ENCODE results near the gene IGSF21. TPM values are rescaled to one million over a fixed set of nuclear protein-coding genes. Genes with fewer than 3 reads are reported as not detected.

Gene IGSF21
- total and polyA plus RNA-seq, 10 of the 15 experiments (the other 5 are each of a cell fraction or from before 2014, with no cell fraction given) = 0.03 to 0.49 TPM; not detected in 8

GRCh38 chr1:18373151-18373550 is 265.6 kb downstream of the IGSF21 start:
- ChIA-PET CTCF (interaction anchor here (0.8 kb wide), 1 partner anchor 24 kb away, joined by 3 read pairs; no protein-coding TSS in a partner anchor), RAD21 (ENCODE audit: unreplicated experiment) (no interaction called here), SMC1A (ENCODE audit: uncharacterized antibody, unreplicated experiment) (no interaction called here), POLR2A (no interaction called here)
- Histone ChIP-seq H3K36me3 (ENCODE audit: control insufficient read depth in 2 of 2, insufficient read depth in 2 of 2, low read length in 1 of 2) (no peaks in the 10 kb centered on the region), H3K27me3 (replicated peaks in 1 of 2; ENCODE audit: control insufficient read depth in 2 of 2, insufficient read depth in 2 of 2, low read length in 1 of 2) (no peaks in the 10 kb centered on the region), H3K9me3 (replicated peaks; ENCODE audit: control insufficient read depth, insufficient read depth, low read length) (no peaks in the 10 kb centered on the region), H3K9ac (ENCODE audit: control insufficient read depth, insufficient read depth, low read length) (no peak overlapping the region), H3K4me2 (ENCODE audit: control insufficient read depth, insufficient read depth) (no peak overlapping the region), H3K79me2 (ENCODE audit: control insufficient read depth, insufficient read depth, low read length) (no peaks in the 10 kb centered on the region), H3K4me3 (no peak overlapping the region), H3K4me1 (ENCODE audit: control insufficient read depth, insufficient read depth, low read length) (no peaks in the 10 kb centered on the region), H3K27ac (ENCODE audit: control insufficient read depth, insufficient read depth) (no peak overlapping the region), H4K20me1 (ENCODE audit: control insufficient read depth, insufficient read depth) (no peaks in the 10 kb centered on the region), H2AFZ (ENCODE audit: control insufficient read depth, low read depth, low read length) (no peak overlapping the region)
- TF ChIP-seq E4F1 (IDR thresholded peaks at IDR 0.05; ENCODE audit: borderline replicate concordance, partially characterized antibody) (no peak), ESRRA (IDR thresholded peaks at IDR 0.05; ENCODE audit: low read length) (no peak), MYC (IDR thresholded peaks at IDR 0.05; ENCODE audit: insufficient read depth, insufficient read length, insufficient replicate concordance, low read length, severe bottlenecking) (no peak), HSF1 (IDR thresholded peaks at IDR 0.05; ENCODE audit: low read depth, low read length) (no peak), BMI1 (IDR thresholded peaks at IDR 0.05; ENCODE audit: borderline replicate concordance) (no peak), POLR2A (IDR thresholded peaks at IDR 0.05; ENCODE audit: low read depth, low read length) (no peak), PAX8 (IDR thresholded peaks at IDR 0.05) (no peak), NR2C2 (IDR thresholded peaks at IDR 0.05; ENCODE audit: borderline replicate concordance, control insufficient read depth, insufficient read length, low read depth) (no peak), NFYA (IDR thresholded peaks at IDR 0.05; ENCODE audit: borderline replicate concordance, low read depth, low read length) (no peak), SIX5 (IDR thresholded peaks at IDR 0.05; ENCODE audit: low read depth, low read length, severe bottlenecking) (no peak)
- intact Hi-C loops (cut with micrococcal nuclease; ENCODE audit: unreplicated experiment) = no loop called here
- DNase-seq (ENCODE audit: low read depth, low spot score) = no peak
- 43% methylated on average over 6 of the region's 6 CpGs for WGBS (ENCODE audit: insufficient coverage, insufficient replicate concordance, low lambda C conversion rate, missing lambda C conversion rate)
- FAIRE-seq = no peak
- no TSS peak for BruUV-seq (replicated peaks)
- in situ Hi-C loops (cut with MboI) = no loop called here
- no peak for ATAC-seq

Data from GM12878 (cell line).